Measurements from ENCODE around the gene SH3TC1.

GRCh38 chr4:8274066-8274652, 75.1 kb downstream of the SH3TC1 start:
- no peak for TF ChIP-seq CTCF (conservative IDR thresholded peaks at IDR 0.05; ENCODE audit: low read length)
- no peak for TF ChIP-seq EZH2phosphoT487 (IDR thresholded peaks at IDR 0.05; ENCODE audit: borderline replicate concordance)
